BE2C (cell line): ENCODE data around the gene MAN1B1.
"Not testable (repeated sequence)": the region's sequence is repeated elsewhere in the genome, so short reads cannot be mapped to it uniquely, and the experiment has no call there.

Source experiments
- DNase-seq: peaks from one replicate; pipeline ENCODE4 v3.0.0-alpha.2; 2020
- H3K27me3 ChIP-seq: fragments of 250-450 bp; sonication (Bioruptor Pico); 2 replicates; pipeline ENCODE4 v1.5.1; 2020; ENCODE audit warnings: mild to moderate bottlenecking
- H3K36me3 ChIP-seq: fragments of 250-450 bp; sonication (Bioruptor Pico); 2 replicates; pipeline ENCODE4 v1.5.1; 2020; ENCODE audit warnings: mild to moderate bottlenecking
- H3K4me1 ChIP-seq: fragments of 250-450 bp; sonication (Bioruptor Pico); 2 replicates; pipeline ENCODE4 v1.5.1; 2020
- H3K4me3 ChIP-seq: 2 replicates; pipeline ENCODE4 v1.5.1; 2011; ENCODE audit warnings: low read depth, low read length
- H3K9me3 ChIP-seq: fragments of 250-450 bp; sonication (Bioruptor Pico); 2 replicates; pipeline ENCODE4 v1.5.1; 2020
- CTCF ChIP-seq: IDR thresholded peaks from 2 replicates; pipeline ENCODE4 v1.5.1; 2012; ENCODE audit warnings: mild to moderate bottlenecking, low read depth, low read length

Gene MAN1B1

GRCh38 chr9:137055385-137056364 lies 31.1 kb upstream of the MAN1B1 start:
- peaks cover 15% of the 10 kb centered on the region for H3K4me1 ChIP-seq
- DNase-seq: peak; percentile 86
- H3K27me3 ChIP-seq: no peaks in the 10 kb centered on the region
- H3K4me3 ChIP-seq: peak overlapping the region; percentile 14
- H3K9me3 ChIP-seq: no peaks in the 10 kb centered on the region
- no peaks in the 10 kb centered on the region for H3K36me3 ChIP-seq
- TF ChIP-seq CTCF: no peak

- DNase-seq: no peak
- no peak for TF ChIP-seq CTCF
- Histone ChIP-seq H3K27me3 (no peaks in the 10 kb centered on the region), H3K4me1 (peaks cover 15% of the 10 kb centered on the region), H3K36me3 (no peaks in the 10 kb centered on the region), H3K9me3 (no peaks in the 10 kb centered on the region), H3K4me3 (no peak overlapping the region)
These were observed 29.9 kb upstream of the MAN1B1 start for GRCh38 chr9:137056739-137057415.

GRCh38 chr9:137057545-137057944 lies 29.2 kb upstream of the MAN1B1 start:
- H3K36me3 ChIP-seq: no peaks in the 10 kb centered on the region
- no peak overlapping the region for H3K4me3 ChIP-seq
- no peak for TF ChIP-seq CTCF
- H3K27me3 ChIP-seq: no peaks in the 10 kb centered on the region
- no peak for DNase-seq
- H3K4me1 ChIP-seq: peaks cover 15% of the 10 kb centered on the region
- H3K9me3 ChIP-seq: no peaks in the 10 kb centered on the region

GRCh38 chr9:137058521-137059234 lies 28.1 kb upstream of the MAN1B1 start:
- DNase-seq: no peak
- Histone ChIP-seq H3K9me3 (no peaks in the 10 kb centered on the region), H3K27me3 (no peaks in the 10 kb centered on the region), H3K4me3 (no peak overlapping the region), H3K4me1 (peaks cover 15% of the 10 kb centered on the region), H3K36me3 (peaks cover 2% of the 10 kb centered on the region)
- no peak for TF ChIP-seq CTCF

- Histone ChIP-seq H3K9me3 (no peaks in the 10 kb centered on the region), H3K27me3 (no peaks in the 10 kb centered on the region), H3K4me1 (no peaks in the 10 kb centered on the region), H3K36me3 (peaks cover 36% of the 10 kb centered on the region), H3K4me3 (no peak overlapping the region)
- no peak for TF ChIP-seq CTCF
- no peak for DNase-seq
These were observed 24.4 kb upstream of the MAN1B1 start for GRCh38 chr9:137062384-137062783.

- H3K27me3 ChIP-seq, H3K9me3 ChIP-seq, H3K4me3 ChIP-seq, H3K4me1 ChIP-seq, DNase-seq: not testable (repeated sequence)
- peaks cover 37% of the 10 kb centered on the region for H3K36me3 ChIP-seq
These were observed 24.0 kb upstream of the MAN1B1 start for GRCh38 chr9:137062798-137063197.
